Gastroesophageal sphincter (tissue), 4 donors: ENCODE data around the gene TACR1. TPM values are rescaled to one million over a fixed set of nuclear protein-coding genes. Genes with fewer than 3 reads are reported as not detected.

Source experiments
- ATAC-seq: fragments of 150-250 bp; one replicate; pipeline ENCODE4 v1.9.1; 2016; ENCODE audit warnings: mild to moderate bottlenecking, moderate library complexity
- H3K27ac ChIP-seq, 4 donors: fragments of 200-600 bp; sonication (generic) in 3 of 4; 1 replicate in 3 of 4; 2 replicates in 1 of 4; pipeline ENCODE4 v1.5.1; 2016 to 2019
- H3K27me3 ChIP-seq: fragments of 200-600 bp; sonication (generic); one replicate; pipeline ENCODE4 v1.5.1; 2019
- H3K36me3 ChIP-seq, 2 donors: fragments of 200-600 bp; sonication (generic); one replicate each; pipeline ENCODE4 v1.5.1; 2019; ENCODE audit warnings: control low read depth in 1 of 2
- H3K4me1 ChIP-seq, 3 donors: fragments of 200-600 bp; sonication (generic); 1 replicate in 2 of 3; 2 replicates in 1 of 3; pipeline ENCODE4 v1.5.1; 2016 to 2019; ENCODE audit warnings: control low read depth in 2 of 3
- H3K4me3 ChIP-seq, 2 donors: fragments of 200-600 bp; sonication (generic); one replicate each; pipeline ENCODE4 v1.5.1; 2019; ENCODE audit warnings: mild to moderate bottlenecking in 1 of 2, moderate library complexity in 1 of 2
- H3K9me3 ChIP-seq, 3 donors: fragments of 200-600 bp; sonication (generic); one replicate each; pipeline ENCODE4 v1.5.1; 2017 to 2019; ENCODE audit warnings: control low read depth in 2 of 3
- CTCF ChIP-seq, 4 experiments: fragments of 200-600 bp in 2 of 4; fragments of 450-650 bp in 2 of 4; sonication (generic) in 1 of 4; IDR thresholded peaks; one replicate each; pipeline ENCODE4 v1.5.1; 2017 to 2019; ENCODE audit warnings: antibody characterized with exemption in 4 of 4, mild to moderate bottlenecking in 2 of 4, moderate library complexity in 2 of 4
- EP300 ChIP-seq: sonication (generic); formaldehyde crosslinking; IDR thresholded peaks from one replicate; pipeline ENCODE4 v1.6.1; 2017; ENCODE audit warnings: antibody characterized with exemption, mild to moderate bottlenecking
- POLR2A ChIP-seq, 2 donors: fragments of 450-650 bp; IDR thresholded peaks; one replicate each; pipeline ENCODE4 v1.6.1; 2017; ENCODE audit warnings: antibody characterized with exemption in 2 of 2, mild to moderate bottlenecking in 2 of 2, moderate library complexity in 1 of 2
- POLR2AphosphoS5 ChIP-seq: sonication (generic); formaldehyde crosslinking; IDR thresholded peaks from one replicate; pipeline ENCODE4 v1.6.1; 2017; ENCODE audit warnings: antibody characterized with exemption
- WGBS, 2 donors: methylation state at CpG; one replicate each; pipeline ENCODE4 v1.1.5; 2018; ENCODE audit warnings: low coverage in 1 of 2; 5-methylcytosine and 5-hydroxymethylcytosine counted together
- total RNA-seq, 4 donors: library from RNA; depleted of rRNA; stranded (reverse); fragments of >200 nt; gene quantifications; one replicate each; pipeline ENCODE4 v1.1.0, GENCODE V29; 2016

TACR1 gene
- total RNA-seq, 4 donors from 2014 or later: 2.0 to 4.2 (median 2.9) TPM

DNA sequence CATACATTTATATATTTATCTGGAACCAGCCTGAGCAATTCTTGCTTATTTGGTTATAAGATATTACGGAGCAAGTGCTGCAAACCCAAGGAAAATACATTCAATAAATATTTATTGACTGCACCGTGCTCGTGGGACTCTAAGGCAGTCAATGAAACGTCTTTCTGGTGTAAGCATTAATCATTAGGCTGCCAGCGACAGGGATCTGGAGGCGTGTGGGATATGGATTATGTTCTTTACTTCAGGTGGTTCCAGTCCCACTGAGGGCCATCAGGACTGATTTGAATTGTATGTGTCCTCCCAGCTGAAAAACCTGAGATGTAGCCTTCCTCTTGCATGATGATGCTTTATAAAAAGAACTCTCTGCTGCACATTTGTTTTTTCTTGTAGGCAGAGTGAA is 75.4 kb downstream of the TACR1 start:
- ATAC-seq: no peak
- WGBS, 2 donors: 79 to 83% methylated on average over 6 of the region's 6 CpGs

DNA sequence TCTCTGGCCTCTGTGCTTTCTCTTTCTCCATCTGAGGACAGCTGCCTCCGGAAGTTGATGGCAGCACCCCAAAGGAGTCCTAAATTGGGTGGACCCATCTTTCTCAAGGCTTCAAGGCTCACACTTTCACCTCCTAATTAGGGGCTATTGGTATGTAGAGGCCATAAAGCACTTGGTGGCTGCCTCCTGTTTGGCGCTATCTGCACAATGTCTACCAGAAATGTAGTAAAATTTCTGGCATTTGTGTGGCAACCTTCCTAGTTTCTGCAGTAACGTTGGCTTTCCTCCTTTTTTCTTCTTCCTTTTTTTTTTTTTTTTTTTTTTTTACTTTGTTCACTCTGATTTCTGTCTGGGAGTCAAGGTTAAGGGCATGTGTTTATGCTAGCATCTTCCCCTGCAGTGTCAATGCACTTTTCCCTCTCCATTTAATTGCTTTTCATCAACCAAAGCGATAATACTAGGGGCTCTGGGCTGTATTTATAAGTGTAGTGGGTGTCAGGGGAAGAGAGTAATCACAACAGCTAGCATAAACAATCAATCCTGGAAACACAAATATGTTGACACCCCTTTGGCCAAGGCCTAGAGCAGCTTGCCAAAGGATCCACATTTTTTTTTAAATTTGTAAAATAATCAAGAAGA is 86.0 kb downstream of the TACR1 start:
- ATAC-seq: no peak
- no peak overlapping the region for H3K4me3 ChIP-seq
- H3K4me1 ChIP-seq: no peaks in the 10 kb centered on the region
- TF ChIP-seq EP300: no peak
- TF ChIP-seq CTCF (IDR thresholded peaks at IDR 0.05): no peak
- TF ChIP-seq POLR2A (IDR thresholded peaks at IDR 0.05): no peak
- TF ChIP-seq POLR2AphosphoS5: no peak
- H3K27ac ChIP-seq: no peak overlapping the region
- H3K27me3 ChIP-seq: no peaks in the 10 kb centered on the region
- 52 to 100% methylated on average over 1 to 4 of the region's 4 CpGs for WGBS, 2 donors
- no peaks in the 10 kb centered on the region for H3K36me3 ChIP-seq
- H3K9me3 ChIP-seq: no peaks in the 10 kb centered on the region

More for the DNA sequence above, 75.4 kb downstream of the TACR1 start:
- H3K9me3 ChIP-seq: peaks cover 0 to 11% (median 0%) of the 10 kb centered on the region in 3 donors
- no peak for TF ChIP-seq POLR2AphosphoS5
- TF ChIP-seq POLR2A (IDR thresholded peaks at IDR 0.05): no peak
- TF ChIP-seq EP300: no peak
- no peak for TF ChIP-seq CTCF (IDR thresholded peaks at IDR 0.05)
- no peaks in the 10 kb centered on the region for H3K36me3 ChIP-seq
- no peak overlapping the region for H3K4me3 ChIP-seq
- no peaks in the 10 kb centered on the region for H3K27me3 ChIP-seq
- H3K27ac ChIP-seq: no peak overlapping the region
- no peaks in the 10 kb centered on the region for H3K4me1 ChIP-seq

DNA sequence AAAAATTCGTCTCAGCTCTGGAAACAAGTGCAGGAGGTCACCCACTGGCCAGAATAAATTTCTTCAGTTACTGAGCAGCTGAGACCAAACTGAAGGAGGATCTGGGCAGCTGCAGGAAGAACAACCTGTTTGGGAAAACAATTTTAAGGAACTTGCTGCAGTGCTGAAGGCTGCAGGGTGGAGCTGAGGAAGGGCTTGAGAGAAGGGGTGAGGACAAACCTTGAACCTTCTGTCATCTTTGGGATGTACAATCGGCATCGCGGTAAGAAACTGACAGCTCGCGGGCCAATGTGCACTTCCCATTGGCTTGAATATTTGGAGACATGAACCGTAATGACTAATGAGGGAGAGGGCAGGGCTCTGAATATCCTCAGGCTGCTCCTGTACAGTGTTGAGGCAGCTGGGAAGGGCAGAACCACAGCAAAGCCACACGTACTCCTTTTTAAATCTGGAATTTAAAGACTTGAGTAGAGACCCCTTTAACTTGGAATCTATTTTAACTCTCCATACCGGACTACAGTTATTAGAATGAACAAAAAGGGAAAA is 90.3 kb downstream of the TACR1 start:
- no peaks in the 10 kb centered on the region for H3K27me3 ChIP-seq
- no peak for ATAC-seq
- no peaks in the 10 kb centered on the region for H3K36me3 ChIP-seq
- 61 to 74% methylated on average over 8 to 9 of the region's 9 CpGs for WGBS, 2 donors
- H3K4me3 ChIP-seq: no peak overlapping the region
- TF ChIP-seq POLR2AphosphoS5 (no peak), EP300 (no peak), POLR2A (IDR thresholded peaks at IDR 0.05) (no peak), CTCF (IDR thresholded peaks at IDR 0.05) (no peak)
- no peak overlapping the region for H3K27ac ChIP-seq
- H3K4me1 ChIP-seq: no peaks in the 10 kb centered on the region
- H3K9me3 ChIP-seq: no peaks in the 10 kb centered on the region

DNA sequence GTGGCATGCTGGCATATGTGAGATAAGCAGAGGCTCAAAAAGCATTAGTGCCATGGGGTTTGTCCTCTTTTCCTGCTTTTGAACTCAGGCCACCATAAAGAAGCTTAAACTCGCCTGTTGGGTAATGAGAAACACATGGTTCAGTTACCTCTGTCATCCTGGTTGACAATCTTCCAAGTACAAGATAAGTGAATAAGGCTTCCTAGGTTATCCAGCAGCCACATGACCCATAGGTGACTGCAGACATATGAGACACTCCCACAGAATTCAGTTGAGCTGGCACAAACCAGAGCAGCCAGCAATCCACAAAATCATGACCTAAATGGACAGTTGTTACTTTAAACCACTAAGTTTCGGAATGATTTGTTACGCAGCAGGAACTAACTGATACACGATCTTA is 97.3 kb downstream of the TACR1 start:
- H3K9me3 ChIP-seq: peaks cover 0 to 7% (median 0%) of the 10 kb centered on the region in 3 donors
- no peaks in the 10 kb centered on the region for H3K4me1 ChIP-seq
- 95 to 98% methylated on average over 4 of the region's 4 CpGs for WGBS, 2 donors
- no peak overlapping the region for H3K4me3 ChIP-seq
- H3K36me3 ChIP-seq: no peaks in the 10 kb centered on the region
- TF ChIP-seq POLR2A (IDR thresholded peaks at IDR 0.05): no peak
- TF ChIP-seq EP300: no peak
- TF ChIP-seq POLR2AphosphoS5: no peak
- TF ChIP-seq CTCF (IDR thresholded peaks at IDR 0.05): no peak
- H3K27me3 ChIP-seq: no peaks in the 10 kb centered on the region
- no peak overlapping the region for H3K27ac ChIP-seq
- ATAC-seq: no peak

DNA sequence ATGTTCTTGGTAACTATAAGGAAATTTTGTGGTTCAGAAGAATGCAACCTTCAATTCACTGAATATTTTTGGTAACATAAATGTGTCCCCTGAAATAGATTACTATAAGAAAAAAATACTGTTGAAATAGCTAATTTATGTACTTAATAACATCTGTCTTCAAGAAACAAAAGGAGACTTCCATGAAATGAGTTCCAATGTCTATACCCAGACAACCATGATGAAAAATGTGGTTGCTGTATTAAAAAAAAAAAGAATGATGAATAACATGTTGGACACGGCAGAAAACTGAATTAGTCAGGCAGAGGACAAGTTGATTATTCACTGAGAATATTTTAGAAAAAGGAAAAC is 98.5 kb downstream of the TACR1 start:
- ATAC-seq: no peak
- no peak for TF ChIP-seq CTCF (IDR thresholded peaks at IDR 0.05)
- no peak for TF ChIP-seq POLR2A (IDR thresholded peaks at IDR 0.05)
- TF ChIP-seq POLR2AphosphoS5: no peak
- TF ChIP-seq EP300: no peak
- Histone ChIP-seq H3K27me3 (no peaks in the 10 kb centered on the region), H3K4me1 (no peaks in the 10 kb centered on the region), H3K4me3 (no peak overlapping the region), H3K9me3 (peaks cover 0 to 7% (median 0%) of the 10 kb centered on the region in 3 donors), H3K36me3 (no peaks in the 10 kb centered on the region), H3K27ac (no peak overlapping the region)
- WGBS, 2 donors: 14 to 17% methylated on average over 1 of the region's 1 CpG
